Measurements from ENCODE around the gene RIT1.

Gene RIT1

GRCh38 chr1:155942578-155943141 is 31.5 kb upstream of the RIT1 start:
- Histone ChIP-seq H3K27me3 (ENCODE audit: insufficient read depth, low read length) (no peaks in the 10 kb centered on the region), H3K36me3 (ENCODE audit: insufficient read depth, low read depth, low read length) (peaks cover 18% of the 10 kb centered on the region), H3K9me3 (ENCODE audit: insufficient read depth, low read depth, low read length) (no peaks in the 10 kb centered on the region), H3K9ac (ENCODE audit: low read depth, low read length) (no peak overlapping the region), H3K27ac (ENCODE audit: low read length) (no peak overlapping the region), H3K4me3 (ENCODE audit: low read length) (no peak overlapping the region), H3K4me1 (ENCODE audit: insufficient read depth, low read length) (peaks cover 16% of the 10 kb centered on the region)

- H3K9me3 ChIP-seq (ENCODE audit: insufficient read depth, low read depth, low read length), result no peaks in the 10 kb centered on the region
- peaks cover 11% of the 10 kb centered on the region for H3K36me3 ChIP-seq (ENCODE audit: insufficient read depth, low read depth, low read length)
- no peak overlapping the region for H3K4me3 ChIP-seq (ENCODE audit: low read length)
- H3K27ac ChIP-seq (ENCODE audit: low read length), result no peak overlapping the region
- H3K9ac ChIP-seq (ENCODE audit: low read depth, low read length), result no peak overlapping the region
- H3K27me3 ChIP-seq (ENCODE audit: insufficient read depth, low read length), result no peaks in the 10 kb centered on the region
- H3K4me1 ChIP-seq (ENCODE audit: insufficient read depth, low read length), result peaks cover 16% of the 10 kb centered on the region
These were observed 30.8 kb upstream of the RIT1 start for GRCh38 chr1:155941845-155942531.

GRCh38 chr1:155940993-155941844 is 30.1 kb upstream of the RIT1 start, which contains the start of gene RXFP4:
TSS of gene RXFP4 (plus strand) at chr1:155941638. CDS start at chr1:155941710, 72 bp downstream.
- 0 out of 2 replicates have a peak within 1 kb of the TSS, but pooled peaks have one; percentile 7 for H3K9ac ChIP-seq (ENCODE audit: low read depth, low read length)
- H3K36me3 ChIP-seq (ENCODE audit: insufficient read depth, low read depth, low read length), result peaks cover 3% of the 10 kb centered on the region
- H3K27ac ChIP-seq (ENCODE audit: low read length), result no peak within 1 kb of the TSS
- H3K27me3 ChIP-seq (ENCODE audit: insufficient read depth, low read length), result no peaks in the 10 kb centered on the region
- peaks cover 10% of the 10 kb centered on the region for H3K4me1 ChIP-seq (ENCODE audit: insufficient read depth, low read length)
- H3K4me3 ChIP-seq (ENCODE audit: low read length), result no peak within 1 kb of the TSS
- no peaks in the 10 kb centered on the region for H3K9me3 ChIP-seq (ENCODE audit: insufficient read depth, low read depth, low read length)

- H3K9me3 ChIP-seq (ENCODE audit: insufficient read depth, low read depth, low read length), result no peaks in the 10 kb centered on the region
- 0 out of 2 replicates have a peak overlapping the region, but pooled peaks have one; percentile 7 for H3K9ac ChIP-seq (ENCODE audit: low read depth, low read length)
- H3K27me3 ChIP-seq (ENCODE audit: insufficient read depth, low read length), result no peaks in the 10 kb centered on the region
- peaks cover 6% of the 10 kb centered on the region; the same call in 1 of the 2 replicates for H3K4me1 ChIP-seq (ENCODE audit: insufficient read depth, low read length)
- no peaks in the 10 kb centered on the region; the same call in 1 of the 2 replicates for H3K36me3 ChIP-seq (ENCODE audit: insufficient read depth, low read depth, low read length)
- H3K27ac ChIP-seq (ENCODE audit: low read length), result no peak overlapping the region
- no peak overlapping the region for H3K4me3 ChIP-seq (ENCODE audit: low read length)
These were observed 29.4 kb upstream of the RIT1 start for GRCh38 chr1:155940482-155940992.

- H3K9ac ChIP-seq (ENCODE audit: low read depth, low read length), result no peak overlapping the region
- H3K27me3 ChIP-seq (ENCODE audit: insufficient read depth, low read length), result no peaks in the 10 kb centered on the region
- no peaks in the 10 kb centered on the region for H3K9me3 ChIP-seq (ENCODE audit: insufficient read depth, low read depth, low read length)
- H3K4me3 ChIP-seq (ENCODE audit: low read length), result no peak overlapping the region
- 0 out of 2 replicates have a peak, but pooled peaks cover 6% of the 10 kb centered on the region for H3K4me1 ChIP-seq (ENCODE audit: insufficient read depth, low read length)
- H3K36me3 ChIP-seq (ENCODE audit: insufficient read depth, low read depth, low read length), result peaks cover 5% of the 10 kb centered on the region; the same call in 1 of the 2 replicates
- no peak overlapping the region for H3K27ac ChIP-seq (ENCODE audit: low read length)
These were observed 27.1 kb upstream of the RIT1 start for GRCh38 chr1:155938220-155938627.

- peak overlapping the region; percentile 99 for H3K27ac ChIP-seq (ENCODE audit: low read length)
- H3K9me3 ChIP-seq (ENCODE audit: insufficient read depth, low read depth, low read length), result no peaks in the 10 kb centered on the region
- H3K27me3 ChIP-seq (ENCODE audit: insufficient read depth, low read length), result no peaks in the 10 kb centered on the region
- H3K36me3 ChIP-seq (ENCODE audit: insufficient read depth, low read depth, low read length), result peaks cover 37% of the 10 kb centered on the region
- peak overlapping the region; percentile 96 for H3K9ac ChIP-seq (ENCODE audit: low read depth, low read length)
- peaks cover 5% of the 10 kb centered on the region; the same call in 1 of the 2 replicates for H3K4me1 ChIP-seq (ENCODE audit: insufficient read depth, low read length)
- H3K4me3 ChIP-seq (ENCODE audit: low read length), result peak overlapping the region; percentile 81
These were observed 23.9 kb upstream of the RIT1 start for GRCh38 chr1:155934936-155935590.

GRCh38 chr1:155934097-155934935 is 23.2 kb upstream of the RIT1 start, which contains the start of gene KHDC4:
TSS of gene KHDC4 (minus strand) at chr1:155934413. CDS start at chr1:155934373, 40 bp downstream.
- Histone ChIP-seq H3K27me3 (ENCODE audit: insufficient read depth, low read length) (no peaks in the 10 kb centered on the region), H3K36me3 (ENCODE audit: insufficient read depth, low read depth, low read length) (peaks cover 44% of the 10 kb centered on the region), H3K27ac (ENCODE audit: low read length) (peak within 1 kb of the TSS; percentile 99), H3K9ac (ENCODE audit: low read depth, low read length) (peak within 1 kb of the TSS; percentile 96), H3K4me3 (ENCODE audit: low read length) (peak within 1 kb of the TSS; percentile 81), H3K4me1 (ENCODE audit: insufficient read depth, low read length) (peaks cover 5% of the 10 kb centered on the region; the same call in 1 of the 2 replicates), H3K9me3 (ENCODE audit: insufficient read depth, low read depth, low read length) (no peaks in the 10 kb centered on the region)

GRCh38 chr1:155933591-155934096 is 22.5 kb upstream of the RIT1 start:
- Histone ChIP-seq H3K4me3 (ENCODE audit: low read length) (peak overlapping the region; percentile 81), H3K27me3 (ENCODE audit: insufficient read depth, low read length) (no peaks in the 10 kb centered on the region), H3K9ac (ENCODE audit: low read depth, low read length) (peak overlapping the region; percentile 96), H3K4me1 (ENCODE audit: insufficient read depth, low read length) (peaks cover 5% of the 10 kb centered on the region; the same call in 1 of the 2 replicates), H3K9me3 (ENCODE audit: insufficient read depth, low read depth, low read length) (no peaks in the 10 kb centered on the region), H3K36me3 (ENCODE audit: insufficient read depth, low read depth, low read length) (peaks cover 51% of the 10 kb centered on the region), H3K27ac (ENCODE audit: low read length) (peak overlapping the region; percentile 99)

- Histone ChIP-seq H3K36me3 (ENCODE audit: insufficient read depth, low read depth, low read length) (peaks cover 62% of the 10 kb centered on the region), H3K4me1 (ENCODE audit: insufficient read depth, low read length) (peaks cover 5% of the 10 kb centered on the region; the same call in 1 of the 2 replicates), H3K27ac (ENCODE audit: low read length) (no peak overlapping the region), H3K4me3 (ENCODE audit: low read length) (peak overlapping the region; percentile 81; the same call in 1 of the 2 replicates), H3K9ac (ENCODE audit: low read depth, low read length) (no peak overlapping the region), H3K9me3 (ENCODE audit: insufficient read depth, low read depth, low read length) (no peaks in the 10 kb centered on the region), H3K27me3 (ENCODE audit: insufficient read depth, low read length) (no peaks in the 10 kb centered on the region)
These were observed 21.3 kb upstream of the RIT1 start for GRCh38 chr1:155932487-155932886.

- Histone ChIP-seq H3K4me1 (ENCODE audit: insufficient read depth, low read length) (peaks cover 5% of the 10 kb centered on the region; the same call in 1 of the 2 replicates), H3K27ac (ENCODE audit: low read length) (no peak overlapping the region), H3K27me3 (ENCODE audit: insufficient read depth, low read length) (no peaks in the 10 kb centered on the region), H3K4me3 (ENCODE audit: low read length) (peak overlapping the region; percentile 81), H3K9me3 (ENCODE audit: insufficient read depth, low read depth, low read length) (no peaks in the 10 kb centered on the region), H3K36me3 (ENCODE audit: insufficient read depth, low read depth, low read length) (peaks cover 66% of the 10 kb centered on the region), H3K9ac (ENCODE audit: low read depth, low read length) (no peak overlapping the region)
These were observed 20.9 kb upstream of the RIT1 start for GRCh38 chr1:155932081-155932480.
